DMS153 (cell line): Measurements from ENCODE around the gene SORBS1.

Experiments used
- DNase-seq: peaks from one replicate; lab custom pipeline; 2025; lab: John Stamatoyannopoulos, UW

SORBS1 gene

DNA sequence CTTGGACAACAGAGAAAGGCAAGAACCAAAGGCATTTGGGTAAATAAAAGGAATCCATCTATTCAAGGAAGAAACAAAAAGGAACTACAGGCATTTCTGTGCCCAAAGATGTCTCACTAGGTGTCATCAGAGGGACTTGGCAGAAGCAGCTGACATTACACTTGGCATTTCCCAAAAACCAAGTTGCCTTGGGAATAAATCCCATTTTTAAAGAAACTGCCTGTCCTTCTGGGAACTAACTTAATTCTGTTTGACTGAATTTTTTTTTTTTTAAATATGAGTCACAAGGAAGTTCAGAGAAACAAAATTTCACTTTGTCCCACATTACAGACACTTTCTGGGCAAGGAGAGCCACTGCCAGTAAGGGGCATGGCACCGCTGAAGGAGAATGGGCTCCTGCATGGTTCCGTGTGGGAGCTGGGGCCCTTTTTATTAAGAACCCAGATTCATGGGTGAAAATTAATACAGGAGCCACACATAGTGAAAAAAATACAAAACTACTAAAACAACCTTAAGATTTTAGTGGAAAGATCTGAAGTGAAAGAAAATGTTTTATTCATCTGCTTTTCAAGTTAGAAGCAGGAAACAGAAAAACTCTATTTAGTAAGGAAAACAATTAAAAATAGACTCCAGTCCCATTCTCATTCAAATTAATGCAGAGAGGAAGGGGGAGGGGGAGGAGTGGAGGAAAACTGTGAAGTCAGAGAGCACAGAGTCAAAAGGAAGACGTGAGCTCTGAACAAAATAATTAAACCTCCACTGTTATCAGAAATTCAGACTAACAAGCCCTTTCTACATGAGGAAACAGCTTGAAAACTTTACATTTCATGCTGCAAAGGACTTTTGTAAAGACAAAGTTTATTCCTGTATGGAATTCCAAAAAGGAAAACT is 151.9 kb downstream of the SORBS1 start:
- DNase-seq = no peak

GRCh38 chr10:95408148-95408960 is 152.8 kb downstream of the SORBS1 start:
- no peak for DNase-seq

GRCh38 chr10:95407546-95407945 is 153.6 kb downstream of the SORBS1 start:
- DNase-seq = no peak

DNA sequence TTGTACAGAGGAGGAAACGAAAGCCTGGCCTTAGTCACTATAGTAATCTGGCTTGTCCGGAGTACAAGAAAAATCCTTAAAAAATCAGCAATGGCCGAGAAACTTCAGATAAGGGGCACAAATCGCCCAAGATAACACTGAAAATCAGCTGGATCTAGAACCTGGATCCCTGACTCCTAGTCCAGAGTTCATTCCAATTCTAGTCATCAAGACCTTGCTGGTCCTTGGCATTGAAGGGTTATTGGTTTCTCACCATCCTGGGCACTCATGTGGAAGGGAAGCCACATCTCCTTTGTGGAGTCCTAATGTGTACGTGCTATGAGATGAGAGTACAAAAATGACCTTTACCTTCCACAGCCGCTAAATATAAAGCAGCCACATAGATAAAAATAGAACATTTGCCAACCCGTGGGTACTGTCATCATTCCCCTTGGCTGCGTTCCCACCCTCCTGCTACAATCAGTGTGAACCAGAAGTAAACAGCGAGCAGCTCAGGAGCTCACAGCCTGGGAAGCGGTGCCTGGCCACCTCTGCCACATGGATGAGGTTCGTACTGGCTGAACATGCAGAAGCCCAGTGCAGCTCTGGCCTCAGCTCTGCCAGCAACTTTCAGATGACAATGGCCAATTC is 154.4 kb downstream of the SORBS1 start:
- peak; percentile 79 for DNase-seq

DNA sequence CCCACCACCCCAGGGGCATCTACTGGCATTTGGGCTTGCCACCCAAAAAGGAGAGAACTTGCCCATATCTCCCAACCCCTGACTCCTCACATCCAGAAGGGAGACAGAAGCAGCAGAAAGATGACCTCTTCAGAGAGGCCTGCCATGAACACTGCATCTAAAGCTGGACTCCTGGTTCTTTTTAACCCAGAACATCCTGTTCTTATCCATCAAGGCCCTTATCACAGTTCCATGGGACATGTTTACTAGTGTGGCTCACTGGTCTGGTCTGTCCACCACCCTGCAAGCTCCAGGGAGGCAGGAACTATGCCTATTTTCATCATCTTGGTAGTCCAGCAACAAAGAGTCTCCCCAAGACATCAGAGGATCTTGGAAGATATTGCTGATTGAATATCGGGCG is 155.5 kb downstream of the SORBS1 start:
- no peak for DNase-seq

GRCh38 chr10:95404864-95405263 is 156.3 kb downstream of the SORBS1 start:
- DNase-seq = no peak

DNA sequence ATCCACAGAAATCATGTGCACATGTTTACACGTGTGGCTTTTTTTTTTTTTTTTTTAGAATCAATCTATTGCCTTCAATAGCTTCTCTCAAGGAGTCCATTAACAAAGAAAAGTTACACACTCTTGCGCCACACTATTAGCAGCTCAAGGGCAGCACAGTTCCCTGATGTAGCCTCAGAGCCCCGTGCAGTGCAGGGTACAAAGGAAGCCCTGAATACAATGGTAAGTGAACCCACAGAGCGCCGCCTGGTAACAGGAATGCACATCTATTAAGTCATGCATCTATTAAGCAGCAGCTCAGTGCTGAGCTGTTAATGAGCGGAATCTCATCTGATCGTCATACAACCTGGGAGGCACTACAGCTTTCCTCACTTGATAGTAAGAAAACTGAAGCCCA is 156.7 kb downstream of the SORBS1 start:
- no peak for DNase-seq

- DNase-seq = no peak
Observed at GRCh38 chr10:95403700-95404461, 157.3 kb downstream of the SORBS1 start.

- DNase-seq = no peak
Observed at GRCh38 chr10:95401704-95402469, 159.3 kb downstream of the SORBS1 start.

- no peak for DNase-seq
Observed at GRCh38 chr10:95400787-95401186, 160.4 kb downstream of the SORBS1 start.

- DNase-seq = no peak
Observed at GRCh38 chr10:95399183-95399582, 162.0 kb downstream of the SORBS1 start.

GRCh38 chr10:95397747-95398146 is 163.4 kb downstream of the SORBS1 start:
- DNase-seq = no peak

- DNase-seq = no peak
Observed at GRCh38 chr10:95395947-95396449, 165.2 kb downstream of the SORBS1 start.

DNA sequence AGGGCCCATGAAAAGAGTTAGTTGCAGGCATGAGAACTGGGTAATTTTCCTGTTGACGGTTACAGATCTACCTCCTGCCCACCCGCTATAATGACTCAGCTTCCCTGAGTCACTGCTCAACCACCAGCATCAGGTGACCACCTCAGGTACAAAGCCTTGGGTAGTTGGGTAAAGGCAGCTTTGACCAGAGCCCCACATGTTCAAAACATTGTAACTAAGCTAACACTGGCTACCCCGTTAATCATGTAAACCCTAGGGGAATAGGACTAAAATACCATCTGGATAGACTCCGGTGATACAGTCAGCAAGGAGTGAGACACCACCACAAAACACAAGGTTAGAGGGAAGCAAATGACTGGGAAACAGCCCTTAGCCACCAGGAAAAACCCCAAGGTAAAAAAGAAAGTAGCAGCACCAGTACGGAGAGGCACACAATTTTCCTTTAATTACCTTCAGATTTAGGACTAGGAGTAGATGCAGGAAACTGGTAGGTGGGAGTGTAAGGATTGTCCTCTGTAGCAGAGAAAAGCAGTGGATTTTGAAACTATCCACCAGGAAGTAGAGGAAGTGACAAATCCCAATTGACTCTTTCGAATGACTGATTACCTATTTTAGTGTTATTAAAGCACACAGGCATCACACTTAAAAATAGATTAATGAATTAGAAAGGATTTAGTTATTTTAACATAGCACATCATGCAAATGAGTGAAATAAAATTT is 166.8 kb downstream of the SORBS1 start:
- no peak for DNase-seq

DNA sequence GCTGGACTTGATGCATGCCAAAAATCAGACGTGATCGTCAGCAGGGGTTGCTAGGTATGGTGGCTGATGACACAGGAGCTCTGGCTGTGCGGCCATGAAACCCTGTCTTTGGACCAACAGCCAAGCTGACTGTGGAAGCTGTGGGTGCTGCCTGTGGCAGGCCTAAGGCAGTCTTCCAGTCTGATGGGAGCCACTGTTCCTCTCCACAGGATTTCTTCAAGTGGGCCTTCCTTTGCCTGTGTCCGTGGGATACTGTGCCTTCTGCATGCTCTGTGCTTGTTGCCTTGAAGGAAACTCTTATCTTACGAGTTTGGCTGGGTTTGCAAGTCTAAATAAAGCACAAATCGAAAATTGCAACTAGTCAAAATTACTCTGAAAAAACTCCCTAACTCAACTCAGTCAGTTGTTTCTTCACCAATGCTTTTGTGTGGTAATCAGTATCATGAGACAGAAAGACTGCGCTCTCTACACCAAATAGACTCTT is 168.4 kb downstream of the SORBS1 start:
- DNase-seq = no peak

GRCh38 chr10:95392217-95392584 is 169.0 kb downstream of the SORBS1 start:
- no peak for DNase-seq

DNA sequence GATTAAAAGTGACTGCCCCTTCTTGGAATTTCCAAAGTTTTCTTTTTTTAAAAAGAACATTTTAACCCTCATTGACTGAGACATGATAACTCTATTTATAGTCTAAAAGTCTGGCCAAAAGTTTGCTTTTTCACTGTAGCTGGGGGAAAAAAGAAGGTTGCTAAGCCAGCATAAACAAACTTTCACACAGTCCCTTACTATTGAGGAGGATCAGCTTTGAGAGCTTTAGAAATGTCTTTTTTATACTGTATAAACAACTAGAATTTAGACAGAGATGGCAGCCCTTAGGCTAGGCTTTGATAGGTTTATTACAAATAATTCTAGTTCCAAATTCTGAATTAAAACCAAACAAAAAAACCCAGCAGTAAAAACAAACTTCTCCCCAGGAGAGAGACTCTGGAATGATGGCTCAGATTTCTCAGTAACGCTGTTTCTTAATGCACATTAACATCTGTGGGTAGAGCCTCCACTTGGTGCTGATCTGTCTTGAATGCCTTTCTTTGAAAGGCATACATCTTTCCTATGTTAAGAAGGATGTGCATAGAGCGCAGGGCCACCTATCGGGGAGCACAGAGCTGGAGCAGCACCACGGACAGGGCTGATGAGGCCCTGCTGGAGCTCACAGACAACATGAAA is 169.5 kb downstream of the SORBS1 start:
- no peak for DNase-seq

DNA sequence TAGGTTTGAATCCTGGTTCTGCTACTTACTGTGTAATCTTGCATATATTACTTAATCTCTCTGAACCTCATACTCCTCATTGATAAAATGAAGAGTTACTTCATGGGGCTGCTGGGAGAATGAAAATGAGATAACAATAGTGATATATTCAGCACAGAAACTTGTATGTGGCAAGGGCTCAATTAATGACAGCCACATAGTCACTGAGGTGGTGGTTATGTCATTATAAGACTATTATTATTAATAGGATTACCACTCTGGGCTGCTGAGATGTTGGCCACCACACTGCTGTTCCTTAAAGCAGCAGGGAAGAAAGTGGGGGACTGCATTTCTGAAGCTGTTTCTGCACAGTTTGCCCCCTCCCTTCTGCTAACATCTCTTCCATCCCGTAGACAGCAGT is 170.0 kb downstream of the SORBS1 start:
- no peak for DNase-seq

GRCh38 chr10:95389982-95390381 is 171.2 kb downstream of the SORBS1 start:
- no peak for DNase-seq

- DNase-seq = no peak
Observed at GRCh38 chr10:95389176-95389575, 172.0 kb downstream of the SORBS1 start.
